Heart left ventricle (tissue), 16 donors: ENCODE measurements around the gene THRAP3. TPM values are rescaled to one million over a fixed set of nuclear protein-coding genes. Genes with fewer than 3 reads are reported as not detected.
A peak's percentile ranks its signal among the peaks of the same experiment; 100 is the strongest.
"Not testable (repeated sequence)": the region's sequence is repeated elsewhere in the genome, so short reads cannot be mapped to it uniquely, and the experiment has no call there.

Experiments used
- ATAC-seq, 4 donors: fragments of 200-7000 bp; cut with Tn5 transposase; one replicate each; pipeline ENCODE4 v1.9.1; 2020 to 2022; ENCODE audit warnings: moderate library complexity in 4 of 4, mild to moderate bottlenecking in 3 of 4, moderate number of reproducible peaks in 1 of 4
- DNase-seq, 5 donors: peaks; one replicate each; pipeline ENCODE4 v3.0.0-alpha.2; 2020
- H3K27ac ChIP-seq, 12 donors: fragments of 200-600 bp; sonication (generic) in 4 of 12; one replicate each; pipeline versions ENCODE4 v1.5.0 to v1.8.0; 2016 to 2022; ENCODE audit warnings: mild to moderate bottlenecking in 2 of 12
- H3K27me3 ChIP-seq, 9 donors: fragments of 200-600 bp; sonication (generic) in 2 of 9; one replicate each; pipeline versions ENCODE4 v1.5.1 to v1.8.0; 2016 to 2022; ENCODE audit warnings: mild to moderate bottlenecking in 3 of 9
- H3K36me3 ChIP-seq, 9 donors: fragments of 200-600 bp; sonication (generic) in 2 of 9; one replicate each; pipeline versions ENCODE4 v1.5.0 to v1.8.0; 2018 to 2022; ENCODE audit warnings: mild to moderate bottlenecking in 2 of 9
- H3K4me1 ChIP-seq, 12 donors: fragments of 200-600 bp; sonication (generic) in 4 of 12; one replicate each; pipeline versions ENCODE4 v1.5.0 to v1.8.0; 2016 to 2022; ENCODE audit warnings: mild to moderate bottlenecking in 3 of 12
- H3K4me3 ChIP-seq, 12 donors: fragments of 200-600 bp; sonication (generic) in 4 of 12; one replicate each; pipeline versions ENCODE4 v1.5.0 to v1.8.0; 2017 to 2022; ENCODE audit warnings: mild to moderate bottlenecking in 9 of 12, moderate library complexity in 4 of 12
- H3K9me3 ChIP-seq, 12 donors: fragments of 200-600 bp; sonication (generic) in 4 of 12; one replicate each; pipeline versions ENCODE4 v1.5.0 to v1.8.0; 2016 to 2022; ENCODE audit warnings: mild to moderate bottlenecking in 1 of 12
- CTCF ChIP-seq, 12 donors: fragments of 200-600 bp; sonication (generic) in 4 of 12; IDR thresholded peaks; one replicate each; pipeline versions ENCODE4 v1.5.0 to v1.8.0; 2018 to 2022; ENCODE audit warnings: antibody characterized with exemption in 12 of 12, mild to moderate bottlenecking in 5 of 12
- POLR2A ChIP-seq, 2 donors: fragments of 450-650 bp; IDR thresholded peaks; one replicate each; pipeline ENCODE4 v1.6.1; 2017; ENCODE audit warnings: antibody characterized with exemption in 2 of 2, mild to moderate bottlenecking in 2 of 2, moderate library complexity in 2 of 2
- WGBS, 4 donors: extraction: QIAGEN DNeasy Blood & Tissue Kit in 2 of 4; methylation state at CpG; one replicate each; pipeline versions ENCODE4 v1.1.5 to v1.1.7; 2013 to 2018; 5-methylcytosine and 5-hydroxymethylcytosine counted together
- intact Hi-C, 10 donors: fragments of 100-400 bp; cut with DNase I; formaldehyde crosslinking; loops; one replicate each; pipeline versions ENCODE4 v1.11.1 to v1.14.2; 2022
- polyA plus RNA-seq, 2 donors: library from polyadenylated mRNA; stranded (reverse); fragments of 200-250 nt; gene quantifications; one replicate each; pipeline ENCODE4 v1.2.3, GENCODE V29; 2013
- total RNA-seq, 9 donors: library from RNA; depleted of rRNA in 2 of 9; stranded (reverse); fragments of >200 nt in 2 of 9; fragmentation: NEBNext Ultra II Directional in 3 of 9; extraction: Animal tissue kit (Norgen Biotek cat#: 25700) in 3 of 9; gene quantifications; one replicate each; pipeline versions ENCODE4 v1.1.0 to v1.2.4, GENCODE V29; 2016 to 2023
- donor health status: ischemic (EF 13 %, LVEDD 7.1; RV severe dilation, severe dysfunction).
- donor health status: healthy with polysubstance abuse.
- donor health status: DM: no; HTN: yes; CAD: no.
- donor health status: DM: no; HTN: no; CAD: no.
- donor health status: ischemic (EF 25% LVEDD 6.9; RV normal size, moderate dysfunction).
- donor health status: ischemic (EF 25% LVEDD 5.7; RV mildly dilated, moderate dysfunction).
- donor health status: healthy.
- donor health status: DM: yes; HTN: yes; CAD: no.
- donor health status: ischemic (EF 35%, LVEDD 5.7; RV mildly dilated, moderate dysfunction).
- donor health status: nonischemic (EF 11% LVEDD 7.7; RV severe dilation, severe dysfunction).
- donor health status: DM: yes; HTN: yes; CAD: no.
- donor health status: PGD.
- donor health status: ischemic (EF 29% LVEDD 5.4; RV normal size, mild dysfunction).
- donor health status: nonischemic (EF 23%, LVEDD 6.1; RV moderate dilation, normal function).

THRAP3 gene
- total and polyA plus RNA-seq, 11 donors: 27.9 to 106 (median 90.1) TPM

DNA sequence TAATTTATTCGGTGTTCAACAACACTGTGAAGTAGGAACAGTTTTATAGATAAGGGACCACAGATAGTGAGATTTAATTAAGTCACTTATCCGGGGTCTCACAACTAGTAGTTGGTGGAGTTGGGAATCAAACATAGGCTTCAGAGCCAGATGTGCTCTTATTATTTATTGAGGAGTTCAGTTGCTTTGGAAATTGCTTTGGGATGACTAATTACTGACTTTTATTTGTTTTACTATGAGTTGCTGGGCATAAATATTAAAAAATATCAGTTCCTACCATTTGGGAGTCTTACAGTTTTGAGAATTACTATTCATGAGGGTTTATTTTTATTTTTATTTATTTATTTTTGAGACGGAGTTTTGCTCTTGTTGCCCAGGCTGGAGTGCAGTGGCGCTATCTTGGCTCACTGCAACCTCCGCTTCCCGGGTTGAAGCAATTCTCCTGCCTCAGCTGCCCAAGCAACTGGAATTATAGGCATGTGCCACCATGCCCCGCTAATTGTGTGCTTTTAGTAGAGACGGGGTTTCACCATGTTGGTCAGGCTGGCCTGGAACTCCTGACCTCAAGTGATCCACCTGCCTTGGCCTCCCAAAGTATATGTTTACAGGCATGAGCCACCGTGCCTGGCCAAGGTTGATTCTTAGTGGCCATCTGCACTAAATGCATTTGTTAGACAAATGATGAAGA lies 27.7 kb downstream of the THRAP3 start:
- DNase-seq: no peak
- peak overlapping the region in 2 of 12 donors; percentile 22 to 79 for H3K27ac ChIP-seq
- no peak for TF ChIP-seq CTCF (IDR thresholded peaks at IDR 0.05)
- TF ChIP-seq POLR2A (IDR thresholded peaks at IDR 0.05): no peak
- H3K4me3 ChIP-seq: no peak overlapping the region
- intact Hi-C loops: no loop called here
- WGBS, 4 donors: 54 to 69% (median 68%) methylated on average over 9 of the region's 9 CpGs
- H3K9me3 ChIP-seq: no peaks in the 10 kb centered on the region
- H3K4me1 ChIP-seq: peaks cover 3 to 81% (median 65%) of the 10 kb centered on the region in 12 donors
- no peak for ATAC-seq
- peaks cover 0 to 15% (median 0%) of the 10 kb centered on the region in 9 donors for H3K36me3 ChIP-seq
- no peaks in the 10 kb centered on the region for H3K27me3 ChIP-seq

GRCh38 chr1:36252482-36252824 lies 28.2 kb downstream of the THRAP3 start:
- intact Hi-C loops, DNase-seq, H3K4me3 ChIP-seq, H3K27me3 ChIP-seq, H3K9me3 ChIP-seq, ATAC-seq: not testable (repeated sequence)
- Histone ChIP-seq H3K4me1 (peaks cover 3 to 86% (median 70%) of the 10 kb centered on the region in 12 donors), H3K27ac (peak overlapping the region in 1 of 12 donors; percentile 23), H3K36me3 (peaks cover 0 to 15% (median 0%) of the 10 kb centered on the region in 9 donors)
- WGBS, 4 donors: 88 to 90% (median 89%) methylated on average over 6 of the region's 6 CpGs

DNA sequence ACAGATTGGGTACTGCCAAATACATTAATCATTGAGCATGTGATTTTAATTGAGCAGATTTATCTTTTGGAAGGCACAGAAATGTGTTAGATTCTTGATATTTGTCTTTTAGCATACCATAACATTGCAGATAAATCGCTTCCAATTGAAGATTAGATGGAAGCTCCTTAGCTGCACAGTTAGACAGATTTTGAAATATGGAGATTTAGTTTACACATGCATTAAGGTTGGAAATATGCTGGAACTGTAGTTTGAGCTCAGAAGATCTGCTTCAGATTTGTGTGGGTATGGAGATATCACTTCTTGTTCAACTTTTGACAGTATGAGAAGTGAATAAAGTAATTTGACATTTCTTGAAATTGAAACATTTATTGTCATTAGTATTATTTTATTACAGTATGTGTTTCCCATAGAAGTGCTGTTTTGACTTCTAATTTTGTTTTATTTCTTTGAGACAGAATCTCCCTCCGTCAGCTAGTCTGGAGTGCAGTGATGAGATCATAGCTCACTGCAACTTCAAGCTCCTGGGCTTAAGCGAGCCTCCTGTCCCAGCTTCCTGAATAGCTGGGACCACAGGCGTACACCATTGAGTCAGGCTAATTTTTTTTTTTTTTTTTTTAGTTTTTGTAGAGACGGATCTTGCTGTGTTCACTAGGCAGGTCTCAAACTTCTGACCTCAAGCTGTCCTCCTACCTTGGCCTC lies 29.1 kb downstream of the THRAP3 start:
- ATAC-seq: peak in 3 of 4 donors; percentile 51 to 76 (median 52)
- H3K4me1 ChIP-seq: peaks cover 3 to 87% (median 69%) of the 10 kb centered on the region in 12 donors
- WGBS, 4 donors: 30 to 49% (median 40%) methylated on average over 5 of the region's 5 CpGs

DNA sequence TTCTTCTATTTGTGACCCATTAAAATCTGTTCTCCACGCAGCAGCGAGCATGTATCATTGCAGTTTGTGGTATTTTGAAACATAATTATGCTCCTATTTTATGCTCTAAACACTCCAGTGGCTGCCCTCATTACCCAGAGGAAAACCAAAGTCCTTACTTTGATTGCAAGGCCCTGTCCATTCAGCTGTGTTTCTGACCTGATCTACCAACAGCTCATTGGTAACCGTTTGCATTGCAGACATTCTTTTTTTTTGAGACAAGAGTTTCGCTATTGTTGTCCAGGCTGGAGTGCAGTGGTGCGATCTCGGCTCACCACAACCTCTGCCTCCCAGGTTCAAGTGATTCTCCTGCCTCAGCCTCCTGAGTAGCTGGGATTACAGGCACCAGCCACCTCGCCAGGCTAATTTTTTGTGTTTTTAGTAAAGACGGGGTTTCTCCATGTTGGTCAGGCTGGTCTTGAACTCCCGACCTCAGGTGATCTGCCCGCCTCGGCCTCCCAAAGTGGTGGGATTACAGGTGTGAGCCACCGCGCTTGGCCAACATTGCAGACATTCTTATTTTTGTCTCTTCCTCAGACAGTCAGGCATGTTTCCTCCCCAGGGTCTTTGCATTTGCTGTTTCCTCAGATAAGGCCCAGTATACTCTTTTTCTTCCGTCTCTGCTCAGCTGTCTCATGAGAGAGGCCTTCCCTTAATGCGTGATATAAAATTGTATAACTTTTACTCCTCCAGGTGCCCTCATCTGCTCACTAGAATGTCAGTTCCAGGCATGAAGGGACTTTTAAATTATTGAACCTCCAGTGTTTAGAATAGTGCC lies 32.5 kb downstream of the THRAP3 start:
- peak overlapping the region in 2 of 12 donors; percentile 32 to 45 for H3K27ac ChIP-seq
- peaks cover 3 to 72% (median 61%) of the 10 kb centered on the region in 12 donors for H3K4me1 ChIP-seq
- ATAC-seq (no peak), DNase-seq (no peak)
- no peaks in the 10 kb centered on the region for H3K9me3 ChIP-seq
- TF ChIP-seq CTCF (IDR thresholded peaks at IDR 0.05) (no peak), POLR2A (IDR thresholded peaks at IDR 0.05) (no peak)
- 68 to 75% (median 70%) methylated on average over 15 of the region's 15 CpGs for WGBS, 4 donors
- no peaks in the 10 kb centered on the region for H3K27me3 ChIP-seq
- intact Hi-C loops: no loop called here
- no peak overlapping the region for H3K4me3 ChIP-seq
- H3K36me3 ChIP-seq: peaks cover 0 to 54% (median 36%) of the 10 kb centered on the region in 9 donors

More for the DNA sequence above, 29.1 kb downstream of the THRAP3 start:
- H3K4me3 ChIP-seq: no peak overlapping the region
- DNase-seq: no peak
- H3K27ac ChIP-seq: no peak overlapping the region
- no peaks in the 10 kb centered on the region for H3K9me3 ChIP-seq
- peaks cover 0 to 22% (median 2%) of the 10 kb centered on the region in 9 donors for H3K36me3 ChIP-seq
- no peaks in the 10 kb centered on the region for H3K27me3 ChIP-seq
- no peak for TF ChIP-seq CTCF (IDR thresholded peaks at IDR 0.05)
- no peak for TF ChIP-seq POLR2A (IDR thresholded peaks at IDR 0.05)
- intact Hi-C loops: no loop called here
